ENCODE data around the gene PHYH. TPM values are rescaled to one million over a fixed set of nuclear protein-coding genes. Genes with fewer than 3 reads are reported as not detected.
"Not testable (repeated sequence)": the region's sequence is repeated elsewhere in the genome, so short reads cannot be mapped to it uniquely, and the experiment has no call there.

The PHYH gene
- total RNA-seq, 1 donor from 2014 or later, result 11.1 TPM

GRCh38 chr10:13247784-13248183 is 52.1 kb downstream of the PHYH start:
- no peaks in the 10 kb centered on the region for H3K9me3 Mint-ChIP-seq
- DNase-seq (ENCODE audit: low spot score), result no peak
- H3K27me3 Mint-ChIP-seq (ENCODE audit: insufficient read depth), result peaks cover 5% of the 10 kb centered on the region
- no peaks in the 10 kb centered on the region for H3K36me3 Mint-ChIP-seq (ENCODE audit: low read depth)
- no peak overlapping the region for H3K27ac Mint-ChIP-seq
- H3K4me1 Mint-ChIP-seq (ENCODE audit: low read depth), result no peaks in the 10 kb centered on the region
- intact Hi-C loops (cut with micrococcal nuclease), result no loop called here
- H3K4me3 Mint-ChIP-seq, result no peak overlapping the region

- no peaks in the 10 kb centered on the region for H3K9me3 Mint-ChIP-seq
- intact Hi-C loops (cut with micrococcal nuclease), result no loop called here
- no peak for DNase-seq (ENCODE audit: low spot score)
- no peaks in the 10 kb centered on the region for H3K4me1 Mint-ChIP-seq (ENCODE audit: low read depth)
- no peaks in the 10 kb centered on the region for H3K36me3 Mint-ChIP-seq (ENCODE audit: low read depth)
- peaks cover 2% of the 10 kb centered on the region for H3K27me3 Mint-ChIP-seq (ENCODE audit: insufficient read depth)
- H3K27ac Mint-ChIP-seq, result no peak overlapping the region
- no peak overlapping the region for H3K4me3 Mint-ChIP-seq
Measured at GRCh38 chr10:13247246-13247645, 52.6 kb downstream of the PHYH start.

- H3K27me3 Mint-ChIP-seq (ENCODE audit: insufficient read depth); H3K4me3 Mint-ChIP-seq; DNase-seq (ENCODE audit: low spot score); H3K4me1 Mint-ChIP-seq (ENCODE audit: low read depth); H3K36me3 Mint-ChIP-seq (ENCODE audit: low read depth); H3K27ac Mint-ChIP-seq; intact Hi-C loops (cut with micrococcal nuclease); H3K9me3 Mint-ChIP-seq: not testable (repeated sequence)
Measured at GRCh38 chr10:13242260-13242659, 57.6 kb downstream of the PHYH start.

- H3K4me1 Mint-ChIP-seq (ENCODE audit: low read depth), result no peaks in the 10 kb centered on the region
- no peak for DNase-seq (ENCODE audit: low spot score)
- no peaks in the 10 kb centered on the region for H3K9me3 Mint-ChIP-seq
- intact Hi-C loops (cut with micrococcal nuclease), result no loop called here
- no peaks in the 10 kb centered on the region for H3K36me3 Mint-ChIP-seq (ENCODE audit: low read depth)
- no peak overlapping the region for H3K27ac Mint-ChIP-seq
- no peak overlapping the region for H3K4me3 Mint-ChIP-seq
- peaks cover 4% of the 10 kb centered on the region for H3K27me3 Mint-ChIP-seq (ENCODE audit: insufficient read depth)
Measured at GRCh38 chr10:13241613-13242012, 58.3 kb downstream of the PHYH start.

- DNase-seq (ENCODE audit: low spot score), result no peak
- intact Hi-C loops (cut with micrococcal nuclease), result no loop called here
- no peaks in the 10 kb centered on the region for H3K4me1 Mint-ChIP-seq (ENCODE audit: low read depth)
- H3K36me3 Mint-ChIP-seq (ENCODE audit: low read depth), result no peaks in the 10 kb centered on the region
- H3K27me3 Mint-ChIP-seq (ENCODE audit: insufficient read depth), result peaks cover 4% of the 10 kb centered on the region
- H3K27ac Mint-ChIP-seq, result no peak overlapping the region
- H3K9me3 Mint-ChIP-seq, result no peaks in the 10 kb centered on the region
- H3K4me3 Mint-ChIP-seq, result no peak overlapping the region
Measured at GRCh38 chr10:13239923-13240322, 59.9 kb downstream of the PHYH start.

GRCh38 chr10:13238271-13239077 is 61.4 kb downstream of the PHYH start:
- Mint-ChIP-seq H3K27me3 (ENCODE audit: insufficient read depth) (peaks cover 4% of the 10 kb centered on the region), H3K36me3 (ENCODE audit: low read depth) (no peaks in the 10 kb centered on the region), H3K4me1 (ENCODE audit: low read depth) (no peaks in the 10 kb centered on the region), H3K27ac (no peak overlapping the region), H3K9me3 (no peaks in the 10 kb centered on the region), H3K4me3 (no peak overlapping the region)
- DNase-seq (ENCODE audit: low spot score), result no peak
- intact Hi-C loops (cut with micrococcal nuclease), result no loop called here

- Mint-ChIP-seq H3K9me3 (no peaks in the 10 kb centered on the region), H3K27me3 (ENCODE audit: insufficient read depth) (peaks cover 2% of the 10 kb centered on the region)
Measured at GRCh38 chr10:13236638-13237037, 63.2 kb downstream of the PHYH start.

GRCh38 chr10:13234736-13235135 is 65.1 kb downstream of the PHYH start:
- DNase-seq (ENCODE audit: low spot score); H3K36me3 Mint-ChIP-seq (ENCODE audit: low read depth); intact Hi-C loops (cut with micrococcal nuclease); H3K9me3 Mint-ChIP-seq; H3K4me1 Mint-ChIP-seq (ENCODE audit: low read depth); H3K27ac Mint-ChIP-seq; H3K27me3 Mint-ChIP-seq (ENCODE audit: insufficient read depth); H3K4me3 Mint-ChIP-seq: not testable (repeated sequence)

More at GRCh38 chr10:13236638-13237037, 63.2 kb downstream of the PHYH start:
- Mint-ChIP-seq H3K27ac (no peak overlapping the region), H3K4me3 (no peak overlapping the region), H3K4me1 (ENCODE audit: low read depth) (no peaks in the 10 kb centered on the region), H3K36me3 (ENCODE audit: low read depth) (no peaks in the 10 kb centered on the region)
- no peak for DNase-seq (ENCODE audit: low spot score)
- intact Hi-C loops (cut with micrococcal nuclease), result no loop called here

- intact Hi-C loops (cut with micrococcal nuclease), result no loop called here
- Mint-ChIP-seq H3K9me3 (no peaks in the 10 kb centered on the region), H3K27ac (no peak within 1 kb of the TSS)
Measured at GRCh38 chr10:13234172-13234571, 65.7 kb downstream of the PHYH start, which contains the start of gene UCMA. UCMA (minus strand) TSS chr10:13234374; CDS start chr10:13234258, 116 bp downstream.

GRCh38 chr10:13233358-13233757 is 66.5 kb downstream of the PHYH start:
- Mint-ChIP-seq H3K27ac (no peak overlapping the region), H3K4me3 (no peak overlapping the region), H3K27me3 (ENCODE audit: insufficient read depth) (peaks cover 6% of the 10 kb centered on the region), H3K9me3 (no peaks in the 10 kb centered on the region), H3K4me1 (ENCODE audit: low read depth) (no peaks in the 10 kb centered on the region), H3K36me3 (ENCODE audit: low read depth) (no peaks in the 10 kb centered on the region)
- DNase-seq (ENCODE audit: low spot score), result no peak
- intact Hi-C loops (cut with micrococcal nuclease), result loop anchor here (2.0 kb wide), 1 partner anchor 29 kb away; no protein-coding TSS in a partner anchor

More at GRCh38 chr10:13234172-13234571, 65.7 kb downstream of the PHYH start, which contains the start of gene UCMA:
- H3K27me3 Mint-ChIP-seq (ENCODE audit: insufficient read depth), result peaks cover 6% of the 10 kb centered on the region
- H3K36me3 Mint-ChIP-seq (ENCODE audit: low read depth), result no peaks in the 10 kb centered on the region
- no peak within 1 kb of the TSS for H3K4me3 Mint-ChIP-seq
- DNase-seq (ENCODE audit: low spot score), result no peak
- H3K4me1 Mint-ChIP-seq (ENCODE audit: low read depth), result no peaks in the 10 kb centered on the region

GRCh38 chr10:13231808-13232207 is 68.1 kb downstream of the PHYH start:
- H3K27ac Mint-ChIP-seq, result no peak overlapping the region

GRCh38 chr10:13231190-13231589 is 68.7 kb downstream of the PHYH start:
- Mint-ChIP-seq H3K27ac (no peak overlapping the region), H3K27me3 (ENCODE audit: insufficient read depth) (peaks cover 5% of the 10 kb centered on the region), H3K9me3 (no peaks in the 10 kb centered on the region), H3K4me1 (ENCODE audit: low read depth) (no peaks in the 10 kb centered on the region), H3K4me3 (no peak overlapping the region), H3K36me3 (ENCODE audit: low read depth) (no peaks in the 10 kb centered on the region)
- intact Hi-C loops (cut with micrococcal nuclease), result no loop called here
- DNase-seq (ENCODE audit: low spot score), result no peak

More at GRCh38 chr10:13231808-13232207, 68.1 kb downstream of the PHYH start:
- intact Hi-C loops (cut with micrococcal nuclease), result loop anchor here (2.0 kb wide), 1 partner anchor 31 kb away; no protein-coding TSS in a partner anchor
- Mint-ChIP-seq H3K4me1 (ENCODE audit: low read depth) (no peaks in the 10 kb centered on the region), H3K9me3 (no peaks in the 10 kb centered on the region), H3K36me3 (ENCODE audit: low read depth) (no peaks in the 10 kb centered on the region), H3K27me3 (ENCODE audit: insufficient read depth) (peaks cover 5% of the 10 kb centered on the region), H3K4me3 (no peak overlapping the region)
- DNase-seq (ENCODE audit: low spot score), result no peak
